Brain microvascular endothelial cell (primary cell): ENCODE results near the gene FOXJ3.

Source experiments
- DNase-seq: peaks from one replicate; pipeline ENCODE4 v3.0.0-alpha.2; 2020
- H3K27ac ChIP-seq: fragments of 250-450 bp; sonication (Bioruptor Pico); 2 replicates; pipeline ENCODE4 v1.5.1; 2020; ENCODE audit warnings: mild to moderate bottlenecking, moderate library complexity
- H3K27me3 ChIP-seq: fragments of 250-450 bp; sonication (Bioruptor Pico); replicated peaks from 2 replicates; pipeline ENCODE4 v1.5.1; 2020; ENCODE audit warnings: mild to moderate bottlenecking
- H3K36me3 ChIP-seq: fragments of 250-450 bp; sonication (Bioruptor Pico); replicated peaks from 2 replicates; pipeline ENCODE4 v1.5.1; 2020; ENCODE audit warnings: mild to moderate bottlenecking
- H3K4me3 ChIP-seq: 2 replicates; pipeline ENCODE4 v1.5.1; 2011; ENCODE audit warnings: low read depth, mild to moderate bottlenecking, control low read depth, low read length, moderate library complexity
- in situ Hi-C: cut with HindIII; loops from 2 replicates; pipeline ENCODE4 v1.10.0; 2017; ENCODE audit warnings: low sequenced_read_pairs, low pct_ligation_motif_present
- TF ChIP-seq, protein P1 (sequence below): IDR thresholded peaks from 2 replicates; pipeline ENCODE4 v1.5.1; 2011; ENCODE audit warnings: low read depth, mild to moderate bottlenecking, moderate library complexity, low read length, control low read depth, inconsistent platforms; ENCODE audit errors: missing control alignments

Gene FOXJ3

DNA sequence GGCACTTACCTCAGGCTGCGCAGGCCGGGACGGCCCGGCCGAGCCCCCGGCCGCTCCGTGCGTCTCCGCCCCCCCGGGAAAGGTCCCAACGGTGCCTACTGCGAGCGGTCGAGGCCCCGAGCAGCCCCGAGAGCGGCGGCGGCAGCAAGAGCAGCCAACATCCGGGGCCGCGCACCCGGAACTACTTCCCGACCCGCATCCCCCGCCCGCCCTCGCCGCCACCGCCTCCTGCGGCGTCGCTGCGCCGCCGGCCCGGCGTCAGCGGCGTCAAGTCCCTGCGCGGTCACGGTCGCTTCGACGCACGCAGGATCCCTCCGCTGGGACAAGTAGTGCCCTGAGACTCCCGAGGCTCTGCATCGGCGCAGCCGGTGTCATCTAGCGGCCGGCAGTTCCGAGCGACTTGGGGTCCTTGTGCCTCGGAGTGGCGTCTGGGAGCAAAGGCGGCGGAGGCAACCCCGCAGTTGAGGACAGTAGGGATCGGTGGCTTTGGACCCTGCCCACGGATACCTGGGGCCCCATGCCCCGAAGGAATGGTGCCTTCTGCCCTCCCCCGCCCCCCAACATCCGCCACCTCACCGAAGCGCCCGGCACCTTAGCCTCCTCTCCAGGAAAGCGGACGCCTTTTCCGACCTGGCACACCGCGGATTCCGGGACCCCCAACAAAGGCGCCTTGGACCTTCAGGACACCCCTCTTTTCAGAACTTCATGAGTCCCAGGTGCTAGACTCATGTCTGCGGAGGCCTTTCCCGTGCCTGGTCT is at the start of gene FOXJ3:
Gene FOXJ3 (minus strand): TSS at position 186 of the 759 bp plus-strand sequence. CDS start 24,142 bp downstream, outside the sequence.
- DNase-seq: peak; percentile 86
- TF ChIP-seq, protein P1, sequence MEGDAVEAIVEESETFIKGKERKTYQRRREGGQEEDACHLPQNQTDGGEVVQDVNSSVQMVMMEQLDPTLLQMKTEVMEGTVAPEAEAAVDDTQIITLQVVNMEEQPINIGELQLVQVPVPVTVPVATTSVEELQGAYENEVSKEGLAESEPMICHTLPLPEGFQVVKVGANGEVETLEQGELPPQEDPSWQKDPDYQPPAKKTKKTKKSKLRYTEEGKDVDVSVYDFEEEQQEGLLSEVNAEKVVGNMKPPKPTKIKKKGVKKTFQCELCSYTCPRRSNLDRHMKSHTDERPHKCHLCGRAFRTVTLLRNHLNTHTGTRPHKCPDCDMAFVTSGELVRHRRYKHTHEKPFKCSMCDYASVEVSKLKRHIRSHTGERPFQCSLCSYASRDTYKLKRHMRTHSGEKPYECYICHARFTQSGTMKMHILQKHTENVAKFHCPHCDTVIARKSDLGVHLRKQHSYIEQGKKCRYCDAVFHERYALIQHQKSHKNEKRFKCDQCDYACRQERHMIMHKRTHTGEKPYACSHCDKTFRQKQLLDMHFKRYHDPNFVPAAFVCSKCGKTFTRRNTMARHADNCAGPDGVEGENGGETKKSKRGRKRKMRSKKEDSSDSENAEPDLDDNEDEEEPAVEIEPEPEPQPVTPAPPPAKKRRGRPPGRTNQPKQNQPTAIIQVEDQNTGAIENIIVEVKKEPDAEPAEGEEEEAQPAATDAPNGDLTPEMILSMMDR: no peak
- in situ Hi-C loops: no loop called here
- H3K36me3 ChIP-seq: peaks cover 2% of the 10 kb centered on the region
- H3K27ac ChIP-seq: peak within 1 kb of the TSS; percentile 82
- H3K27me3 ChIP-seq: no peaks in the 10 kb centered on the region
- H3K4me3 ChIP-seq: peak within 1 kb of the TSS; percentile 99

DNA sequence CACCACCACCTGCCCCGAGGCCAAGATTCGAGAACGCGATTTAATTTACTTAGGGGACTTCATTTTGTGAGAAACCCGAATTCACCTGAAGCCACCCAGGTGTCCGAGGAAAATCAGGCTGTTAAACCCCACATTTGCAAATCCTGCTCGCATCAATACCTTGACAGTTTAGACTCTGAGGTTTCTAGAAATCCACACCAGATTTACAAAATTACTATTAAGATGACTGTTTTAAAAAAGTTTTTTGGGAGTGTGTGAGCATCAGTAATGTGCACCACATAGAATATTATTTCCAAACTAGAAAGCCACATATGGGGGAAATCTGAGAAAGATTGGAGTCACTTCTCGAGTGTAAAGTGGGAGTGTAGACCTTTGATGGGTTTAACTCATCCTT is 46.2 kb upstream of the FOXJ3 start:
- no peak overlapping the region for H3K4me3 ChIP-seq
- in situ Hi-C loops: no loop called here
- no peaks in the 10 kb centered on the region for H3K36me3 ChIP-seq
- no peak overlapping the region for H3K27ac ChIP-seq
- H3K27me3 ChIP-seq: peaks cover 11% of the 10 kb centered on the region
- TF ChIP-seq, protein P1: no peak
- DNase-seq: no peak

DNA sequence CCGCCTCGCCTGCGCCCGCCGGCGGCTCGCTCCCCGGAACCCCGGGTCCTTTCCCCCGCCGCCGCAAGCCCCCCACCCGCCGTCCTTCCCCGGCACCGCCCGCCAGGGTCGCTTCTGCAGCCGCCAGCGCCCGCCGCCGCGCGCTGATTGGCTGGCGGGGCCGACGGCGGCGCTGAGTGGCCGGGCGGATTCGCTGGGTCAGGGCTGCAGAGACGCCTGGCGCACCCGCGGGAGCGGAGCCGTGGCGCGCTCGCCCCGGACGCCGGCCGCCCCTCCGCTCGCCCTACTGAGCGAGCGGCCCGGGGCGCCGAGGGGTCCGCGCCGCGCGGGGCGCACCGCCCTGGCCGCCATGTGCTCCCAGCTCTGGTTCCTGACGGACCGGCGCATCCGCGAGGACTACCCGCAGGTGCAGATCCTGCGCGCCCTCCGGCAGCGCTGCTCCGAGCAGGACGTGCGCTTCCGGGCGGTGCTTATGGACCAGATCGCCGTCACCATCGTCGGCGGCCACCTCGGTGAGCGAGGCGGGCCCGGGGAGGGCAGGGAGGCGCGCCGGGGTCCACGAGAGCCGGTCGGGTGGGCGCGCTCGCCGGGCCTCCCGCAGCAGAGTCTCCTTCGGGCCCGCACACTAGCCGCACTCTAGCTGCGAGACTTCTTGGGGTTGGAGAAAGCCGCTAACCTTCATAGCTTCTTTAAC is 45.7 kb upstream of the FOXJ3 start, which contains the start of gene RIMKLA:
Gene RIMKLA (plus strand): TSS at position 207 of the 694 bp plus-strand sequence. CDS start 143 bp downstream, at position 350.
- Histone ChIP-seq H3K36me3 (no peaks in the 10 kb centered on the region), H3K4me3 (peak within 1 kb of the TSS; percentile 36), H3K27ac (no peak within 1 kb of the TSS), H3K27me3 (peaks cover 11% of the 10 kb centered on the region)
- in situ Hi-C loops: no loop called here
- no peak for DNase-seq
- TF ChIP-seq, protein P1: no peak

DNA sequence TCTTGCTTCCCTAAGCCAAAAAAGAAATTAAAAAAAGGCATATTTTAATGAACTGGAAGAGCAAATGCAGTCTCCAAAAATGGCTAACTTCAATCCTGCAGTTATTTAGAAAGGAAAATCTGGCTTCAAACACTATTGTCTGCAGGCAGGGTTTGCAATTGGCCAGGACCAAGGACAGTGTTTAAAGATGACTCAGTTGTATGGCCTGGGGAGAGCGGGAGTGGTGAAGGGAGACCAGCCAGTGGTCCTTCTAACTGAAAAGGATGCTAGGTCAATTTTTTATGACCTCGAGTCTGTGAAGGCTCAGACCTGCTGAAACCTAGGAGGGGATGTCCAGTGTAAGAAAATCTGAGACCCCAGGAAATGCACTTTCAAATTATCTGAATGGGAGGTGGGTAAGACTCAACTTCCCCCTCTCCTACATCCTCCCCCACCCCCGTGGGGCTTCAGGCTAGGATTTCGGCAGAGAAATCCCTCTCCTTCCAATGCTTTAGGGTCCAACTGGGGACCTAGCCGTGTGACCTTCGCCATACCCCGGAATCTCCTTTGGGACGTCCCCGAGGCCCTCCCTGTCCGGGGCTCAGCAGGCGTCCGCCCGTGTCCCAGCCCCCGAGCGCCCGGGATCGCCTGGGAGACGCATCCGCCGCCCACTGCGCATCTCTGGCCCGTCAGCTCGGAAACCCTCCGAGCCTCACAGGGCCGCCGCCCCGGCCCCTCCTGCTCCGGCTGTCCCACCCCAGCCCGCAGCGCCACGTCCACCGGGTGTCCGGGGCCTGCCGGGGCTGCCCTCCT is 45.0 kb upstream of the FOXJ3 start:
- TF ChIP-seq, protein P1: no peak
- in situ Hi-C loops: no loop called here
- H3K36me3 ChIP-seq: no peaks in the 10 kb centered on the region
- DNase-seq: peak; percentile 7
- H3K27ac ChIP-seq: no peak overlapping the region
- peak overlapping the region; percentile 36 for H3K4me3 ChIP-seq
- H3K27me3 ChIP-seq: peaks cover 11% of the 10 kb centered on the region

DNA sequence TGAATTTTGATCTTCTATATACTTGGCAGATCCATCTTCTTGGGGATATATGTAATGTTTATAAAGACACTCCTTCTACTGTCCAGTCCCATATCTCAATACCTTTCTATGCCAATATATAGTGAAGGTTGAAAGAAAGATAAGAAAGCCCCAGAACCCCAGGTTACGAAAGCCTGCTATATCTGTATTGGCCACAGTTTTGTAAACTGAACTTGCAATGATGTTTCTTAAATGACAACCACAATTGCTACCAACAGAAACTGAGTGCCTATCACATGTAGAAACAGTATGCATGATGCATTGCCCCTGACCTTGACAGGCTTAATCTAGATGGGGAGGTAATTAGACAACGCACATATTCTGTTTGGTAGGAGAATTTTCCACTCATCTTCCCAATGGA is 37.8 kb upstream of the FOXJ3 start:
- DNase-seq: no peak
- H3K27me3 ChIP-seq: peaks cover 7% of the 10 kb centered on the region
- in situ Hi-C loops: no loop called here
- no peaks in the 10 kb centered on the region for H3K36me3 ChIP-seq
- H3K27ac ChIP-seq: no peak overlapping the region
- no peak overlapping the region for H3K4me3 ChIP-seq
- TF ChIP-seq, protein P1: no peak
